Liver (tissue), 9 donors: Measurements from ENCODE around the gene NUDT14. TPM values are rescaled to one million over a fixed set of nuclear protein-coding genes. Genes with fewer than 3 reads are reported as not detected.

Experiments
- DNase-seq: peaks from one replicate; pipeline ENCODE4 v3.0.0-alpha.2; 2017; ENCODE audit warnings: low spot score
- H3K27ac ChIP-seq, 2 donors: one replicate each; pipeline ENCODE4 v1.7.0; 2013; ENCODE audit warnings: inconsistent platforms in 2 of 2, low read length in 2 of 2, control low read depth in 1 of 2, low read depth in 1 of 2, mild to moderate bottlenecking in 1 of 2
- H3K27me3 ChIP-seq, 4 donors: one replicate each; pipeline versions ENCODE4 v1.6.1 to v1.7.0; 2013; ENCODE audit warnings: low read length in 3 of 4, inconsistent platforms in 1 of 4, mild to moderate bottlenecking in 1 of 4, moderate library complexity in 1 of 4; ENCODE audit not compliant: control insufficient read depth in 4 of 4, insufficient read depth in 4 of 4
- H3K36me3 ChIP-seq, 4 donors: one replicate each; pipeline versions ENCODE4 v1.6.1 to v1.7.0; 2013; ENCODE audit warnings: low read length in 3 of 4, mild to moderate bottlenecking in 3 of 4, low read depth in 1 of 4, moderate library complexity in 1 of 4; ENCODE audit not compliant: control insufficient read depth in 4 of 4, insufficient read depth in 3 of 4
- H3K4me1 ChIP-seq, 4 donors: one replicate each; pipeline versions ENCODE4 v1.6.1 to v1.7.0; 2013; ENCODE audit warnings: low read length in 3 of 4, mild to moderate bottlenecking in 3 of 4, moderate library complexity in 1 of 4; ENCODE audit not compliant: control insufficient read depth in 4 of 4, insufficient read depth in 4 of 4
- H3K4me3 ChIP-seq, 3 donors: one replicate each; pipeline versions ENCODE4 v1.6.1 to v1.7.0; 2013; ENCODE audit warnings: low read length in 3 of 3, control low read depth in 1 of 3, low read depth in 1 of 3, mild to moderate bottlenecking in 1 of 3
- H3K9ac ChIP-seq, 2 donors: one replicate each; pipeline ENCODE4 v1.7.0; 2013; ENCODE audit warnings: low read length in 2 of 2, mild to moderate bottlenecking in 2 of 2, moderate library complexity in 2 of 2, control low read depth in 1 of 2, low read depth in 1 of 2
- H3K9me3 ChIP-seq, 4 donors: one replicate each; pipeline versions ENCODE4 v1.6.1 to v1.7.0; 2013; ENCODE audit warnings: low read length in 3 of 4; ENCODE audit not compliant: control insufficient read depth in 4 of 4
- EGR1 ChIP-seq, 2 donors: IDR thresholded peaks; 2 replicates each; pipeline ENCODE4 v1.6.1; 2016 to 2018; ENCODE audit warnings: antibody characterized with exemption in 2 of 2, low read depth in 2 of 2
- FOXA1 ChIP-seq: IDR thresholded peaks from 2 replicates; pipeline ENCODE4 v1.6.1; 2016; ENCODE audit warnings: antibody characterized with exemption
- FOXA2 ChIP-seq: IDR thresholded peaks from 2 replicates; pipeline ENCODE4 v1.6.1; 2016; ENCODE audit warnings: antibody characterized with exemption
- GABPA ChIP-seq, 2 donors: IDR thresholded peaks in 1 of 2; conservative IDR thresholded peaks in 1 of 2; 2 replicates each; pipeline ENCODE4 v1.6.1; 2016; ENCODE audit warnings: antibody characterized with exemption in 2 of 2, mild to moderate bottlenecking in 1 of 2, moderate library complexity in 1 of 2
- HNF4A ChIP-seq, 2 donors: conservative IDR thresholded peaks; 2 replicates each; pipeline ENCODE4 v1.6.1; 2016; ENCODE audit warnings: antibody characterized with exemption in 2 of 2, mild to moderate bottlenecking in 2 of 2
- HNF4G ChIP-seq: IDR thresholded peaks from 2 replicates; pipeline ENCODE4 v1.6.1; 2016; ENCODE audit warnings: antibody characterized with exemption
- JUND ChIP-seq, 2 donors: IDR thresholded peaks; 2 replicates each; pipeline ENCODE4 v1.6.1; 2016; ENCODE audit warnings: antibody characterized with exemption in 2 of 2
- NR2F2 ChIP-seq: IDR thresholded peaks from 2 replicates; pipeline ENCODE4 v1.6.1; 2016; ENCODE audit warnings: antibody characterized with exemption
- RAD21 ChIP-seq, 2 donors: IDR thresholded peaks; 2 replicates each; pipeline ENCODE4 v1.6.1; 2016; ENCODE audit warnings: antibody characterized with exemption in 2 of 2, mild to moderate bottlenecking in 2 of 2
- RXRA ChIP-seq, 2 donors: IDR thresholded peaks; 2 replicates each; pipeline ENCODE4 v1.6.1; 2017 to 2018; ENCODE audit warnings: antibody characterized with exemption in 2 of 2, mild to moderate bottlenecking in 1 of 2
- SP1 ChIP-seq: IDR thresholded peaks from 2 replicates; pipeline ENCODE4 v1.6.1; 2018; ENCODE audit warnings: antibody characterized with exemption, mild to moderate bottlenecking
- TAF1 ChIP-seq: conservative IDR thresholded peaks from 2 replicates; pipeline ENCODE4 v1.6.1; 2016; ENCODE audit warnings: antibody characterized with exemption, mild to moderate bottlenecking
- YY1 ChIP-seq: IDR thresholded peaks from 2 replicates; pipeline ENCODE4 v1.6.1; 2016; ENCODE audit warnings: antibody characterized with exemption, mild to moderate bottlenecking
- WGBS: extraction: QIAGEN DNeasy Blood & Tissue Kit; methylation state at CpG from one replicate; pipeline ENCODE4 v1.1.7; 2013; 5-methylcytosine and 5-hydroxymethylcytosine counted together
- polyA plus RNA-seq, 2 donors: library from polyadenylated mRNA; stranded (reverse) in 1 of 2; unstranded in 1 of 2; fragments of 200-250 nt in 1 of 2; fragments of >200 nt in 1 of 2; fragmentation: Nextera tagmentation in 1 of 2; extraction: Ambion mirVana in 1 of 2; gene quantifications; one replicate each; pipeline versions ENCODE4 v1.2.1 to v1.2.3, GENCODE V29; 2013 to 2015
- total RNA-seq, 2 donors: library from RNA; depleted of rRNA; stranded (reverse); fragments of >200 nt; gene quantifications; one replicate each; pipeline ENCODE4 v1.2.3, GENCODE V29; 2014
- TF ChIP-seq, protein P1 (sequence below): fragments of 150-350 bp; IDR thresholded peaks from 2 replicates; pipeline ENCODE4 v1.5.1; 2017; ENCODE audit warnings: improper control_type of control experiment, low read depth, low read length; ENCODE audit not compliant: missing input control
- TF ChIP-seq, protein P2 (sequence below): IDR thresholded peaks from 2 replicates; pipeline ENCODE4 v1.6.1; 2016; ENCODE audit warnings: antibody characterized with exemption
- TF ChIP-seq, protein P3 (sequence below): IDR thresholded peaks from 2 replicates; pipeline ENCODE4 v1.6.1; 2016; ENCODE audit warnings: antibody characterized with exemption, mild to moderate bottlenecking
- TF ChIP-seq, protein P4 (sequence below): IDR thresholded peaks from 2 replicates; pipeline ENCODE4 v1.6.1; 2016; ENCODE audit warnings: antibody characterized with exemption
- TF ChIP-seq, protein P5 (sequence below): IDR thresholded peaks from 2 replicates; pipeline ENCODE4 v1.6.1; 2016; ENCODE audit warnings: antibody characterized with exemption
- donor health status: healthy.
- donor health status: healthy.
- donor health status: healthy.
- donor health status: healthy.
- donor health status: healthy.

Gene NUDT14
- total and polyA plus RNA-seq, 4 donors: 3.8 to 24.2 (median 8.0) TPM

DNA sequence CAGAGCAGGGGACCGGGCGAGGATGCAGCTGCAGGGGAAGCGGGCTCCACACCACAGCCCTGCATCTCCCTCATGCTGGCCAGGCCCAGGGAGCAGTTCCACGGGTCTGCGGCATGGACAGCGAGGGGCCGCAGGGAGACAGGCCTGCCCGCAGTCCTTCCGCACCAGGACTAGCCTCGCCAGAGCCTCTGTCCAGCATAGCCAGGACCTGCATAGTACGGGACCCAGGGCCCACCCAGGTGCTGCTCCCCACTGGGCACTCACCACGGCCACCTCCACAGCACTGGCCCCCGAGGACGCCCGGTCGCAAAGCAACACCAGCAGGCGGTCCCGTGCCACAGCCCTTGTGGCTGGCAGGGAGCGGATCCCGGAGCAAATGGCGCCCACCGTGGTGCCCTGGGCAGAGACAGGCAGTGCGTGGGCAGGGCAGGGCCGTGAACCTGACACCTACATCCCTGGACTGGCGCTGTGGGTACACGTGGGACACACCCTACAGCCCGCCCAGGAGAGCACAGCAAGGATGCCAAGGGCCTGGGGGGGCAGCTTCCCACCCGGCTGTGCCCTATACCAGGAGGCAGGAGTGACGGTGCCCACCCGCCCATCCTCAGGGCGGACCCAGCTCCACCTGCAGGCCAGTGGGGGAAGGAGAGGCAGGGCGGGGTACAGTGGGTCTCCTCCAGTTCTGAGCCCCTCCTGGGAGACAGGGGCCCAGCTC is 36.3 kb downstream of the NUDT14 start:
- Histone ChIP-seq H3K36me3 (no peaks in the 10 kb centered on the region), H3K4me3 (no peak overlapping the region), H3K27ac (no peak overlapping the region), H3K9me3 (peaks cover 0 to 5% (median 2%) of the 10 kb centered on the region in 4 donors), H3K27me3 (no peaks in the 10 kb centered on the region), H3K9ac (no peak overlapping the region), H3K4me1 (no peaks in the 10 kb centered on the region)
- 94% methylated on average over 32 of the region's 32 CpGs for WGBS
- TF ChIP-seq JUND (IDR thresholded peaks at IDR 0.05) (no peak), YY1 (no peak)
- TF ChIP-seq, protein P1, sequence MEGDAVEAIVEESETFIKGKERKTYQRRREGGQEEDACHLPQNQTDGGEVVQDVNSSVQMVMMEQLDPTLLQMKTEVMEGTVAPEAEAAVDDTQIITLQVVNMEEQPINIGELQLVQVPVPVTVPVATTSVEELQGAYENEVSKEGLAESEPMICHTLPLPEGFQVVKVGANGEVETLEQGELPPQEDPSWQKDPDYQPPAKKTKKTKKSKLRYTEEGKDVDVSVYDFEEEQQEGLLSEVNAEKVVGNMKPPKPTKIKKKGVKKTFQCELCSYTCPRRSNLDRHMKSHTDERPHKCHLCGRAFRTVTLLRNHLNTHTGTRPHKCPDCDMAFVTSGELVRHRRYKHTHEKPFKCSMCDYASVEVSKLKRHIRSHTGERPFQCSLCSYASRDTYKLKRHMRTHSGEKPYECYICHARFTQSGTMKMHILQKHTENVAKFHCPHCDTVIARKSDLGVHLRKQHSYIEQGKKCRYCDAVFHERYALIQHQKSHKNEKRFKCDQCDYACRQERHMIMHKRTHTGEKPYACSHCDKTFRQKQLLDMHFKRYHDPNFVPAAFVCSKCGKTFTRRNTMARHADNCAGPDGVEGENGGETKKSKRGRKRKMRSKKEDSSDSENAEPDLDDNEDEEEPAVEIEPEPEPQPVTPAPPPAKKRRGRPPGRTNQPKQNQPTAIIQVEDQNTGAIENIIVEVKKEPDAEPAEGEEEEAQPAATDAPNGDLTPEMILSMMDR: no peak
- no peak for DNase-seq

DNA sequence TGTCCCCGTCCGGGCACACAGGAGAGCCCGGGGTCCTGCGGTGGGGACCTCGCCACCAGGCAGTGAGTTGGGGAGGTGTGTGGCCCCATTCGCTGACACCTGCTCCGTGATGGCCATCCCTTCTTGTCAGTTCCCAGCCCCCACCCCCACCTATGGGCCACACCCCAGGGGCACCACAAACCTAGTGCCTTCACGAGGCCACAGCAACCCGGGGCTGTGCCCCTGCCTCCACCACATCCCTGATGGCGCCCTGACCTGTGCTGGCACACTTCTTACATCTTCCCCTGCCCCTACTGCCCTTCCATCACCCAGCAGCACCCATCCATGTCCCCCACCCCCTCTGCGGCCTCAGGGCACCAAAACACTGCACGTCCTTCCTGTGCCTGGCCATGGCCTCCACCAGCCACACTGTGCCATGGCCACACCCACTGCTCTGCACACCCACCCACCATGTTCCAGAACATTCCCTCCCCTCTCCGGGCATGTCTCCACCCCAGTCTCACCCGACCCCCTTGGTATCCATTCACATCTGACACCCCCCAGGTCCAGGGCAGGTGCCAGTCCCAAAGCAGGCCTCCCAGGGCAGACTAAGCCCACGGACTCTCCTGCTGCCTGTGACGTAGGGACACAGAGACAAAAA is 37.0 kb downstream of the NUDT14 start:
- no peak for TF ChIP-seq HNF4A (conservative IDR thresholded peaks at IDR 0.05)
- TF ChIP-seq, protein P2, sequence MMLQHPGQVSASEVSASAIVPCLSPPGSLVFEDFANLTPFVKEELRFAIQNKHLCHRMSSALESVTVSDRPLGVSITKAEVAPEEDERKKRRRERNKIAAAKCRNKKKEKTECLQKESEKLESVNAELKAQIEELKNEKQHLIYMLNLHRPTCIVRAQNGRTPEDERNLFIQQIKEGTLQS: no peak
- TF ChIP-seq, protein P1: no peak
- TF ChIP-seq RAD21 (IDR thresholded peaks at IDR 0.05): no peak
- TF ChIP-seq, protein P3, sequence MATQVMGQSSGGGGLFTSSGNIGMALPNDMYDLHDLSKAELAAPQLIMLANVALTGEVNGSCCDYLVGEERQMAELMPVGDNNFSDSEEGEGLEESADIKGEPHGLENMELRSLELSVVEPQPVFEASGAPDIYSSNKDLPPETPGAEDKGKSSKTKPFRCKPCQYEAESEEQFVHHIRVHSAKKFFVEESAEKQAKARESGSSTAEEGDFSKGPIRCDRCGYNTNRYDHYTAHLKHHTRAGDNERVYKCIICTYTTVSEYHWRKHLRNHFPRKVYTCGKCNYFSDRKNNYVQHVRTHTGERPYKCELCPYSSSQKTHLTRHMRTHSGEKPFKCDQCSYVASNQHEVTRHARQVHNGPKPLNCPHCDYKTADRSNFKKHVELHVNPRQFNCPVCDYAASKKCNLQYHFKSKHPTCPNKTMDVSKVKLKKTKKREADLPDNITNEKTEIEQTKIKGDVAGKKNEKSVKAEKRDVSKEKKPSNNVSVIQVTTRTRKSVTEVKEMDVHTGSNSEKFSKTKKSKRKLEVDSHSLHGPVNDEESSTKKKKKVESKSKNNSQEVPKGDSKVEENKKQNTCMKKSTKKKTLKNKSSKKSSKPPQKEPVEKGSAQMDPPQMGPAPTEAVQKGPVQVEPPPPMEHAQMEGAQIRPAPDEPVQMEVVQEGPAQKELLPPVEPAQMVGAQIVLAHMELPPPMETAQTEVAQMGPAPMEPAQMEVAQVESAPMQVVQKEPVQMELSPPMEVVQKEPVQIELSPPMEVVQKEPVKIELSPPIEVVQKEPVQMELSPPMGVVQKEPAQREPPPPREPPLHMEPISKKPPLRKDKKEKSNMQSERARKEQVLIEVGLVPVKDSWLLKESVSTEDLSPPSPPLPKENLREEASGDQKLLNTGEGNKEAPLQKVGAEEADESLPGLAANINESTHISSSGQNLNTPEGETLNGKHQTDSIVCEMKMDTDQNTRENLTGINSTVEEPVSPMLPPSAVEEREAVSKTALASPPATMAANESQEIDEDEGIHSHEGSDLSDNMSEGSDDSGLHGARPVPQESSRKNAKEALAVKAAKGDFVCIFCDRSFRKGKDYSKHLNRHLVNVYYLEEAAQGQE: no peak
- TF ChIP-seq, protein P4, sequence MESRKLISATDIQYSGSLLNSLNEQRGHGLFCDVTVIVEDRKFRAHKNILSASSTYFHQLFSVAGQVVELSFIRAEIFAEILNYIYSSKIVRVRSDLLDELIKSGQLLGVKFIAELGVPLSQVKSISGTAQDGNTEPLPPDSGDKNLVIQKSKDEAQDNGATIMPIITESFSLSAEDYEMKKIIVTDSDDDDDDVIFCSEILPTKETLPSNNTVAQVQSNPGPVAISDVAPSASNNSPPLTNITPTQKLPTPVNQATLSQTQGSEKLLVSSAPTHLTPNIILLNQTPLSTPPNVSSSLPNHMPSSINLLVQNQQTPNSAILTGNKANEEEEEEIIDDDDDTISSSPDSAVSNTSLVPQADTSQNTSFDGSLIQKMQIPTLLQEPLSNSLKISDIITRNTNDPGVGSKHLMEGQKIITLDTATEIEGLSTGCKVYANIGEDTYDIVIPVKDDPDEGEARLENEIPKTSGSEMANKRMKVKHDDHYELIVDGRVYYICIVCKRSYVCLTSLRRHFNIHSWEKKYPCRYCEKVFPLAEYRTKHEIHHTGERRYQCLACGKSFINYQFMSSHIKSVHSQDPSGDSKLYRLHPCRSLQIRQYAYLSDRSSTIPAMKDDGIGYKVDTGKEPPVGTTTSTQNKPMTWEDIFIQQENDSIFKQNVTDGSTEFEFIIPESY: no peak
- TF ChIP-seq FOXA2: no peak
- TF ChIP-seq EGR1 (IDR thresholded peaks at IDR 0.05; ENCODE audit: low read depth in 2 of 2): no peak
- no peak for TF ChIP-seq NR2F2
- TF ChIP-seq, protein P5, sequence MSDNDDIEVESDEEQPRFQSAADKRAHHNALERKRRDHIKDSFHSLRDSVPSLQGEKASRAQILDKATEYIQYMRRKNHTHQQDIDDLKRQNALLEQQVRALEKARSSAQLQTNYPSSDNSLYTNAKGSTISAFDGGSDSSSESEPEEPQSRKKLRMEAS: no peak
- no peak for TF ChIP-seq SP1
- no peak for TF ChIP-seq FOXA1
- no peak for TF ChIP-seq JUND (IDR thresholded peaks at IDR 0.05)
- TF ChIP-seq TAF1: no peak
- no peak for TF ChIP-seq YY1
- no peak for TF ChIP-seq GABPA (IDR thresholded peaks at IDR 0.05 in 1 of 2, conservative IDR thresholded peaks at IDR 0.05 in 1 of 2)
- no peak for TF ChIP-seq RXRA (IDR thresholded peaks at IDR 0.05)
- no peak for TF ChIP-seq HNF4G
- DNase-seq: no peak
- Histone ChIP-seq H3K9me3 (peaks cover 0 to 10% (median 3%) of the 10 kb centered on the region in 4 donors), H3K36me3 (no peaks in the 10 kb centered on the region), H3K9ac (no peak overlapping the region), H3K4me3 (no peak overlapping the region), H3K27ac (no peak overlapping the region), H3K27me3 (no peaks in the 10 kb centered on the region), H3K4me1 (no peaks in the 10 kb centered on the region)
- 94% methylated on average over 16 of the region's 16 CpGs for WGBS
